Right lung (tissue), 10 donors: ENCODE data around the gene MMP12. TPM values are rescaled to one million over a fixed set of nuclear protein-coding genes. Genes with fewer than 3 reads are reported as not detected.
"Not testable (repeated sequence)": the region's sequence is repeated elsewhere in the genome, so short reads cannot be mapped to it uniquely, and the experiment has no call there.

Experiments
- DNase-seq, 2 donors: peaks; one replicate each; pipeline ENCODE4 v3.0.0-alpha.2; 2013
- long read RNA-seq, 8 donors: transcript quantifications; one replicate each; lab custom pipeline, GENCODE V29; 2026
- polyA plus RNA-seq, 5 donors: library from polyadenylated mRNA; unstranded; fragments of 120-200 nt; gene quantifications; one replicate each; pipeline versions ENCODE4 v1.2.1 to v1.2.3, GENCODE V29; 2013; ENCODE audit warnings: inconsistent platforms in 1 of 5, low replicate concordance in 1 of 5; ENCODE audit not compliant: insufficient read length in 5 of 5, insufficient read depth in 1 of 5

Gene MMP12
- polyA plus RNA-seq, result not detected
- long read RNA-seq, donor 1, result 0 reads
- long read RNA-seq, donor 2, result 0 reads
- long read RNA-seq, donor 3, result 0 reads
- long read RNA-seq, donor 4, result 0 reads
- long read RNA-seq, donor 5, result 0 reads
- long read RNA-seq, donor 6, result 0 reads
- long read RNA-seq, donor 7, result 0 reads
- long read RNA-seq, donor 8, result 0 reads

GRCh38 chr11:102874852-102875251, at the start of gene MMP12:
Gene MMP12 (minus strand): TSS chr11:102874982. CDS start chr11:102874937, 45 bp downstream.
- no peak for DNase-seq

- no peak for DNase-seq
These were observed 46.9 kb upstream of the MMP12 start for GRCh38 chr11:102921587-102922220.

GRCh38 chr11:102920118-102920684, 45.4 kb upstream of the MMP12 start:
- no peak for DNase-seq

GRCh38 chr11:102915044-102915375, 40.2 kb upstream of the MMP12 start:
- no peak for DNase-seq

GRCh38 chr11:102914238-102915043, 39.7 kb upstream of the MMP12 start:
- peak in 1 of 2 donors; percentile 23 for DNase-seq

- DNase-seq, result no peak
These were observed 37.7 kb upstream of the MMP12 start for GRCh38 chr11:102912482-102912830.

- no peak for DNase-seq
These were observed 37.1 kb upstream of the MMP12 start for GRCh38 chr11:102911758-102912481.

GRCh38 chr11:102905848-102906247, 31.1 kb upstream of the MMP12 start:
- DNase-seq, result not testable (repeated sequence)

- DNase-seq, result not testable (repeated sequence)
These were observed 29.1 kb upstream of the MMP12 start for GRCh38 chr11:102903895-102904294.

- no peak for DNase-seq
These were observed 25.6 kb upstream of the MMP12 start for GRCh38 chr11:102900346-102900745.

GRCh38 chr11:102891736-102892135, 17.0 kb upstream of the MMP12 start:
- no peak for DNase-seq

GRCh38 chr11:102886999-102887398, 12.2 kb upstream of the MMP12 start:
- DNase-seq, result no peak

- no peak for DNase-seq
These were observed 8.4 kb upstream of the MMP12 start for GRCh38 chr11:102883141-102883540.

GRCh38 chr11:102882389-102883024, 7.7 kb upstream of the MMP12 start:
- DNase-seq, result no peak

- DNase-seq, result no peak
These were observed 5.0 kb upstream of the MMP12 start for GRCh38 chr11:102879801-102880200.

GRCh38 chr11:102878595-102878994, 3.8 kb upstream of the MMP12 start:
- DNase-seq, result no peak

GRCh38 chr11:102869354-102869964, 5.3 kb downstream of the MMP12 start:
- not testable (repeated sequence) for DNase-seq

GRCh38 chr11:102868339-102868738, 6.4 kb downstream of the MMP12 start:
- no peak for DNase-seq

GRCh38 chr11:102864724-102865123, 10.1 kb downstream of the MMP12 start:
- no peak for DNase-seq

GRCh38 chr11:102853956-102854355, 20.8 kb downstream of the MMP12 start:
- no peak for DNase-seq

- no peak for DNase-seq
These were observed 21.7 kb downstream of the MMP12 start for GRCh38 chr11:102853055-102853454.
